ENCODE measurements around the gene MIS18BP1.
"Not testable (repeated sequence)": the region's sequence is repeated elsewhere in the genome, so short reads cannot be mapped to it uniquely, and the experiment has no call there.

Gene MIS18BP1

GRCh38 chr14:45242706-45243105 is 10.3 kb downstream of the MIS18BP1 start:
- no peak for DNase-seq

GRCh38 chr14:45238988-45239387 is 14.0 kb downstream of the MIS18BP1 start:
- no peak for DNase-seq

GRCh38 chr14:45227566-45227965 is 25.4 kb downstream of the MIS18BP1 start:
- DNase-seq = no peak

- no peak for DNase-seq
These were observed 30.3 kb downstream of the MIS18BP1 start for GRCh38 chr14:45222485-45223262.

GRCh38 chr14:45214341-45214740 is 38.7 kb downstream of the MIS18BP1 start:
- DNase-seq = not testable (repeated sequence)

- not testable (repeated sequence) for DNase-seq
These were observed 39.3 kb downstream of the MIS18BP1 start for GRCh38 chr14:45213716-45214115.

GRCh38 chr14:45212231-45212630 is 40.8 kb downstream of the MIS18BP1 start:
- no peak for DNase-seq

- no peak for DNase-seq
These were observed 41.7 kb downstream of the MIS18BP1 start for GRCh38 chr14:45211295-45211694.

- DNase-seq = no peak
These were observed 42.8 kb downstream of the MIS18BP1 start for GRCh38 chr14:45210159-45210558.

GRCh38 chr14:45204241-45204640 is 48.8 kb downstream of the MIS18BP1 start:
- no peak for DNase-seq

GRCh38 chr14:45201905-45202304 is 51.1 kb downstream of the MIS18BP1 start:
- DNase-seq = peak; percentile 22

- DNase-seq = no peak
These were observed 53.8 kb downstream of the MIS18BP1 start for GRCh38 chr14:45199230-45199629.

- DNase-seq = no peak
These were observed 54.5 kb downstream of the MIS18BP1 start for GRCh38 chr14:45198551-45198950.

GRCh38 chr14:45194964-45195363 is 58.0 kb downstream of the MIS18BP1 start:
- DNase-seq = no peak

- no peak for DNase-seq
These were observed 67.7 kb downstream of the MIS18BP1 start for GRCh38 chr14:45185100-45185814.

GRCh38 chr14:45181806-45182205 is 71.2 kb downstream of the MIS18BP1 start:
- no peak for DNase-seq

- no peak for DNase-seq
These were observed 71.7 kb downstream of the MIS18BP1 start for GRCh38 chr14:45181329-45181728.

GRCh38 chr14:45177076-45177475 is 75.9 kb downstream of the MIS18BP1 start:
- DNase-seq = no peak

- no peak for DNase-seq
These were observed 83.1 kb downstream of the MIS18BP1 start for GRCh38 chr14:45169906-45170305.

GRCh38 chr14:45156067-45156466 is 96.9 kb downstream of the MIS18BP1 start:
- no peak for DNase-seq
